Measurements from ENCODE around the gene GCNA. TPM values are rescaled to one million over a fixed set of nuclear protein-coding genes. Genes with fewer than 3 reads are reported as not detected.

GCNA gene
- polyA plus RNA-seq, 1 of the 3 experiments (the other 2 are of a cell fraction): 1.8 TPM

GRCh38 chrX:71532753-71533425 is 45.3 kb upstream of the GCNA start, which contains the start of gene OGT (continued):
- TF ChIP-seq CTCF (IDR thresholded peaks at IDR 0.05): no peak
- peak; percentile 95; the same call in 1 of the 2 replicates for TF ChIP-seq SIN3A (IDR thresholded peaks at IDR 0.05; ENCODE audit: borderline replicate concordance, low read depth, low read length)
- TF ChIP-seq EP300 (IDR thresholded peaks at IDR 0.05; ENCODE audit: borderline replicate concordance in 1 of 2, low read depth in 1 of 2, low read length in 1 of 2): 0 out of 4 replicates have a peak, but pooled peaks of 1 of the 2 experiments have one; percentile 8
- peak; percentile 93 for TF ChIP-seq POLR2AphosphoS5 (IDR thresholded peaks at IDR 0.05; ENCODE audit: low read depth, low read length)
- TF ChIP-seq PBX3 (IDR thresholded peaks at IDR 0.05): peak; percentile 92
- peak; percentile 36; the same call in 1 of the 2 replicates for TF ChIP-seq GABPA (IDR thresholded peaks at IDR 0.05; ENCODE audit: low read depth)
- TF ChIP-seq ZBTB33 (IDR thresholded peaks at IDR 0.05; ENCODE audit: borderline replicate concordance, low read depth): no peak
- TF ChIP-seq RCOR1 (IDR thresholded peaks at IDR 0.05; ENCODE audit: low read length): peak; percentile 48; the same call in 1 of the 2 replicates
- TF ChIP-seq USF2 (IDR thresholded peaks at IDR 0.05; ENCODE audit: borderline replicate concordance, low read depth, low read length): no peak
- peak; percentile 92 for TF ChIP-seq YY1 (IDR thresholded peaks at IDR 0.05; ENCODE audit: low read depth)
- no peak for TF ChIP-seq GATA2 (CRISPR knock-in tag; IDR thresholded peaks at IDR 0.05)
- TF ChIP-seq SMC3 (IDR thresholded peaks at IDR 0.05; ENCODE audit: low read depth, low read length): no peak
- peak; percentile 45; the same call in 1 of the 2 replicates for TF ChIP-seq JUND (IDR thresholded peaks at IDR 0.05)
- TF ChIP-seq TAF1 (IDR thresholded peaks at IDR 0.05; ENCODE audit: borderline replicate concordance, low read depth, low read length): peak; percentile 87
- TF ChIP-seq MXI1 (IDR thresholded peaks at IDR 0.05; ENCODE audit: low read depth, low read length): peak; percentile 99
- peak; percentile 97 for TF ChIP-seq CHD2 (IDR thresholded peaks at IDR 0.05; ENCODE audit: low read length, partially characterized antibody)
- no peak; the same call in 1 of the 2 replicates for TF ChIP-seq FOXM1 (IDR thresholded peaks at IDR 0.05; ENCODE audit: low read depth)
